Measurements from ENCODE around the gene MDGA2.

DNA sequence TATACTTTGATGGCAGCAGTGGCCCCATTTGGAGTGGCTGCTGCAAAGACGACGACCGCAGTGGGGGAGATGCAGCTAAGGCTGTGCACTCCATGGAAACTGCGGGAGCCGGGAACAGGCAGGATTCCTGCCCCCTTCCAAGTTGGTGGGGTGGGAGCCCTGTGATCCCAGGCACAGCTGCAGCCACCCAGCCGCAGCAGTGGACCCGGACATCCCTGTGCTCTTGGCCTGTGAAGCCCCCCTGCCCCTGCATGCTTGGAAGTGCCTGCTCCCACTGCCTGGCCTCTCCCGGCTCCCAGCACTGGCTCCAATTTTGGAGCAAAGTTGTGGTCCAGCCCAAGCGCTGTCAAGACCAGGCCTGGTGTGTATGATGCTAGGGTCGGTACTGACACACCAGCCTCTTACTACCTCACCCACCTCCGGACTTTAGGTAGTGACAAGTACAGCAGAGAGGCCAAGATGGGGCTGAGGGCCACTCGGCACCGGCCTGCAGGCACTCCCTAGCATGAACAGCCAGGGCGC is 521.1 kb downstream of the MDGA2 start:
- no peak for TF ChIP-seq EP300 (IDR thresholded peaks at IDR 0.05; ENCODE audit: borderline replicate concordance)
- TF ChIP-seq YY1 (IDR thresholded peaks at IDR 0.05; ENCODE audit: low read depth): no peak
- TF ChIP-seq, protein P1, sequence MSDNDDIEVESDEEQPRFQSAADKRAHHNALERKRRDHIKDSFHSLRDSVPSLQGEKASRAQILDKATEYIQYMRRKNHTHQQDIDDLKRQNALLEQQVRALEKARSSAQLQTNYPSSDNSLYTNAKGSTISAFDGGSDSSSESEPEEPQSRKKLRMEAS (IDR thresholded peaks at IDR 0.05): no peak
- no peak for TF ChIP-seq CEBPB (IDR thresholded peaks at IDR 0.05)
- TF ChIP-seq ZBTB7A (IDR thresholded peaks at IDR 0.05; ENCODE audit: low read depth): no peak
- TF ChIP-seq NFIC (IDR thresholded peaks at IDR 0.05): no peak
- TF ChIP-seq, protein P2, sequence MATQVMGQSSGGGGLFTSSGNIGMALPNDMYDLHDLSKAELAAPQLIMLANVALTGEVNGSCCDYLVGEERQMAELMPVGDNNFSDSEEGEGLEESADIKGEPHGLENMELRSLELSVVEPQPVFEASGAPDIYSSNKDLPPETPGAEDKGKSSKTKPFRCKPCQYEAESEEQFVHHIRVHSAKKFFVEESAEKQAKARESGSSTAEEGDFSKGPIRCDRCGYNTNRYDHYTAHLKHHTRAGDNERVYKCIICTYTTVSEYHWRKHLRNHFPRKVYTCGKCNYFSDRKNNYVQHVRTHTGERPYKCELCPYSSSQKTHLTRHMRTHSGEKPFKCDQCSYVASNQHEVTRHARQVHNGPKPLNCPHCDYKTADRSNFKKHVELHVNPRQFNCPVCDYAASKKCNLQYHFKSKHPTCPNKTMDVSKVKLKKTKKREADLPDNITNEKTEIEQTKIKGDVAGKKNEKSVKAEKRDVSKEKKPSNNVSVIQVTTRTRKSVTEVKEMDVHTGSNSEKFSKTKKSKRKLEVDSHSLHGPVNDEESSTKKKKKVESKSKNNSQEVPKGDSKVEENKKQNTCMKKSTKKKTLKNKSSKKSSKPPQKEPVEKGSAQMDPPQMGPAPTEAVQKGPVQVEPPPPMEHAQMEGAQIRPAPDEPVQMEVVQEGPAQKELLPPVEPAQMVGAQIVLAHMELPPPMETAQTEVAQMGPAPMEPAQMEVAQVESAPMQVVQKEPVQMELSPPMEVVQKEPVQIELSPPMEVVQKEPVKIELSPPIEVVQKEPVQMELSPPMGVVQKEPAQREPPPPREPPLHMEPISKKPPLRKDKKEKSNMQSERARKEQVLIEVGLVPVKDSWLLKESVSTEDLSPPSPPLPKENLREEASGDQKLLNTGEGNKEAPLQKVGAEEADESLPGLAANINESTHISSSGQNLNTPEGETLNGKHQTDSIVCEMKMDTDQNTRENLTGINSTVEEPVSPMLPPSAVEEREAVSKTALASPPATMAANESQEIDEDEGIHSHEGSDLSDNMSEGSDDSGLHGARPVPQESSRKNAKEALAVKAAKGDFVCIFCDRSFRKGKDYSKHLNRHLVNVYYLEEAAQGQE (IDR thresholded peaks at IDR 0.05; ENCODE audit: low read depth): no peak
- TF ChIP-seq, protein P3, sequence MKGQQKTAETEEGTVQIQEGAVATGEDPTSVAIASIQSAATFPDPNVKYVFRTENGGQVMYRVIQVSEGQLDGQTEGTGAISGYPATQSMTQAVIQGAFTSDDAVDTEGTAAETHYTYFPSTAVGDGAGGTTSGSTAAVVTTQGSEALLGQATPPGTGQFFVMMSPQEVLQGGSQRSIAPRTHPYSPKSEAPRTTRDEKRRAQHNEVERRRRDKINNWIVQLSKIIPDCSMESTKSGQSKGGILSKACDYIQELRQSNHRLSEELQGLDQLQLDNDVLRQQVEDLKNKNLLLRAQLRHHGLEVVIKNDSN (IDR thresholded peaks at IDR 0.05): no peak
- no peak for TF ChIP-seq FOXM1 (IDR thresholded peaks at IDR 0.05; ENCODE audit: borderline replicate concordance, low read depth)
- no peak for TF ChIP-seq TEAD4 (IDR thresholded peaks at IDR 0.05)
- TF ChIP-seq TAF1 (IDR thresholded peaks at IDR 0.05; ENCODE audit: low read depth): no peak
- no peak for TF ChIP-seq CREB1 (IDR thresholded peaks at IDR 0.05; ENCODE audit: low read depth)
- TF ChIP-seq EGR1 (IDR thresholded peaks at IDR 0.05): no peak
